KMS-11 (cell line): ENCODE data around the gene RNLS.

ENCODE experiments used
- H2AFZ ChIP-seq: fragments of 200-600 bp; sonication (generic); 2 replicates; pipeline ENCODE4 v1.6.1; 2016; ENCODE audit warnings: antibody characterized with exemption, mixed run types, low read depth
- H3K27ac ChIP-seq: fragments of 200-600 bp; sonication (generic); 2 replicates; pipeline ENCODE4 v1.6.1; 2016; ENCODE audit warnings: mild to moderate bottlenecking, mixed run types
- H3K27me3 ChIP-seq: fragments of 200-600 bp; sonication (generic); 2 replicates; pipeline ENCODE4 v1.6.1; 2017; ENCODE audit warnings: mild to moderate bottlenecking, low read depth, mixed run types, moderate library complexity; ENCODE audit not compliant: insufficient read depth
- H3K36me3 ChIP-seq: fragments of 200-600 bp; sonication (generic); 2 replicates; pipeline ENCODE4 v1.6.1; 2017; ENCODE audit warnings: mild to moderate bottlenecking, mixed run types; ENCODE audit not compliant: insufficient read depth
- H3K4me1 ChIP-seq: fragments of 200-600 bp; sonication (generic); 2 replicates; pipeline ENCODE4 v1.6.1; 2016; ENCODE audit warnings: mild to moderate bottlenecking, low read depth, mixed run types; ENCODE audit not compliant: poor library complexity, severe bottlenecking
- H3K4me2 ChIP-seq: fragments of 200-600 bp; sonication (generic); 2 replicates; pipeline ENCODE4 v1.7.0; 2016; ENCODE audit warnings: mild to moderate bottlenecking, mixed run types
- H3K4me3 ChIP-seq: fragments of 200-600 bp; sonication (generic); IDR thresholded peaks from 2 replicates; pipeline ENCODE4 v1.6.1; 2017; ENCODE audit warnings: low read depth, low read length, mixed read lengths; ENCODE audit not compliant: insufficient read depth
- H3K79me2 ChIP-seq: fragments of 200-600 bp; sonication (generic); 2 replicates; pipeline ENCODE4 v1.6.1; 2016; ENCODE audit warnings: low read depth, mixed run types; ENCODE audit not compliant: insufficient read depth
- H3K9ac ChIP-seq: fragments of 200-600 bp; sonication (generic); 2 replicates; pipeline ENCODE4 v1.6.1; 2016; ENCODE audit warnings: mild to moderate bottlenecking, mixed run types
- H4K20me1 ChIP-seq: fragments of 200-600 bp; sonication (generic); 2 replicates; pipeline ENCODE4 v1.6.1; 2016; ENCODE audit warnings: mild to moderate bottlenecking, mixed run types; ENCODE audit not compliant: insufficient read depth
- TF ChIP-seq, protein P1 (sequence below): fragments of 200-600 bp; sonication (generic); conservative IDR thresholded peaks from 2 replicates; pipeline ENCODE4 v1.6.1; 2017; ENCODE audit warnings: low read depth, mild to moderate bottlenecking, antibody characterized with exemption, low read length, moderate library complexity, mixed read lengths

The RNLS gene

DNA sequence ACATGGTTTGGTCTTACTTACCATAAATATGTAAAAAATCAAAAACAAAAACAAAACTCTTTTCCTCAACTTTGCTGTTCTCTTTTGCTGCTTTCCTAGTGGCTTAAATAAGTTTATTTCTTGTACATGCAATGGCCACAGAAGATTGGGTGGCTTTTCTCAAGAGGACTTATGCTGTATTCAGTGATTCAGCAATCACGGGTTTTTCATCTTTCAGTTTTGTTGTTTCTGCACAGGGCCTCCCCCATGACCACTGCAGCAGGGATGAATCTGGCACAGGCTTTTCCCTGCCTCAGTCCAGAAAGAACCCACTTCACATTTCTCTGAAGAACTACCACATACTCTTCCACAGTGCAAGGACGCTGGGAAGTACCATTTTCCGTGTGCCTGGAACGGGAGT lies 355.0 kb downstream of the RNLS start:
- Histone ChIP-seq H4K20me1 (no peaks in the 10 kb centered on the region), H3K36me3 (no peaks in the 10 kb centered on the region), H3K79me2 (no peaks in the 10 kb centered on the region), H2AFZ (no peak overlapping the region; the same call in 1 of the 2 replicates), H3K27ac (no peak overlapping the region), H3K4me1 (peaks cover 12% of the 10 kb centered on the region), H3K4me2 (0 out of 2 replicates have a peak overlapping the region, but pooled peaks have one; percentile 19), H3K27me3 (no peaks in the 10 kb centered on the region), H3K4me3 (no peak overlapping the region), H3K9ac (no peak overlapping the region)
- TF ChIP-seq, protein P1, sequence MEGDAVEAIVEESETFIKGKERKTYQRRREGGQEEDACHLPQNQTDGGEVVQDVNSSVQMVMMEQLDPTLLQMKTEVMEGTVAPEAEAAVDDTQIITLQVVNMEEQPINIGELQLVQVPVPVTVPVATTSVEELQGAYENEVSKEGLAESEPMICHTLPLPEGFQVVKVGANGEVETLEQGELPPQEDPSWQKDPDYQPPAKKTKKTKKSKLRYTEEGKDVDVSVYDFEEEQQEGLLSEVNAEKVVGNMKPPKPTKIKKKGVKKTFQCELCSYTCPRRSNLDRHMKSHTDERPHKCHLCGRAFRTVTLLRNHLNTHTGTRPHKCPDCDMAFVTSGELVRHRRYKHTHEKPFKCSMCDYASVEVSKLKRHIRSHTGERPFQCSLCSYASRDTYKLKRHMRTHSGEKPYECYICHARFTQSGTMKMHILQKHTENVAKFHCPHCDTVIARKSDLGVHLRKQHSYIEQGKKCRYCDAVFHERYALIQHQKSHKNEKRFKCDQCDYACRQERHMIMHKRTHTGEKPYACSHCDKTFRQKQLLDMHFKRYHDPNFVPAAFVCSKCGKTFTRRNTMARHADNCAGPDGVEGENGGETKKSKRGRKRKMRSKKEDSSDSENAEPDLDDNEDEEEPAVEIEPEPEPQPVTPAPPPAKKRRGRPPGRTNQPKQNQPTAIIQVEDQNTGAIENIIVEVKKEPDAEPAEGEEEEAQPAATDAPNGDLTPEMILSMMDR, result no peak

DNA sequence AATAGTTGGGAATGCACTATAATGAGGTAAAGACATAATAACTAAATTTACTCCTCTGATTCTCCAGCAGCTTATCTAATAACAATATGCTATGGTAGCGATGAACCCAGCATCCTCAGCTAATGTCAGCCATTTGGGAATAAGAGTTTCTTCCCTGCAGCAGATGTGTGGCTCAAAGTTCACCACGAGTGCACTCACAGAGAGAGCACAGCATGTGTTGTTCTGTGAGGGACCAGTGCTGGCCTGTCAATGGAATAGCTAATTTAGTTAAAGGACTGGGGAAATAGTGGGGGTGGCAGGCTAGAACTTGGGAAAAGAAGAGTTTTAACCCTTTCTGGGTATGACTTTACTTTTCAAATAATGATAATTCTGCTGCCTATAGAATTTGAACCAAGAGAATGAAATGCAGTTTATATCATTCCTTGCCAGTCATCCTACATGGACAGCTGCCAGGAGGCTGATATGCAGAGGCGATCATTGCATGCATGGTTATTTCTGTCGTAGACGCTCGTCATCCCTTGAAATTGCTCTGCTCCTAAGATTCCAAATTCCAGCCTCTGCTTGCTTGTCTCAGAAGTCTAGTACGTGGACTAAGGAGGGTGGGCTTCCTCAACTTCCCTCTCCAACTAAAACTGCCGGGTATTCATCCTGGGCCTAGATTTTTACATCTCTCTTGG lies 355.6 kb downstream of the RNLS start:
- Histone ChIP-seq H3K9ac (no peak overlapping the region), H3K27me3 (no peaks in the 10 kb centered on the region), H3K4me2 (0 out of 2 replicates have a peak overlapping the region, but pooled peaks have one; percentile 19), H3K79me2 (no peaks in the 10 kb centered on the region), H3K4me3 (no peak overlapping the region), H4K20me1 (no peaks in the 10 kb centered on the region), H3K27ac (no peak overlapping the region), H2AFZ (no peak overlapping the region), H3K4me1 (peaks cover 12% of the 10 kb centered on the region), H3K36me3 (no peaks in the 10 kb centered on the region)
- TF ChIP-seq, protein P1, result no peak

DNA sequence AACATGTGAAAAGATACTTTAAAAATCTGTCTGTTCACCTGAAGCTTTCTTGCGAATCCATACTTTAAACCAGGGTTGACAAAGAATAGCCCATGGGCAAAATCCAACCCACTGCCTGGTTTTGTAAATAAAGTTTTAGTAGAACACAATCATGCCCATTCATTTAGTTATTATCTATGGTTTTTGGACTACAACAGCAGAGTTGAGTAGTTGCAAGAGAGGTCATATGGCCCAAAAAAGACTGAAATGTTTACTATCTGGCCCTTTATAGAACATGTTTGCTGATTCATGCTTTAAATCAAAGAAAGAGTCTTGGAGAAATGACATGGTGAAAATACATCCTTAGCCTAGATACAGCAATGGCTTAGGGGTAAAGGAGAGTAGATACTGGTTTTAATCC lies 356.2 kb downstream of the RNLS start:
- Histone ChIP-seq H3K4me2 (no peak overlapping the region), H4K20me1 (no peaks in the 10 kb centered on the region), H3K4me3 (no peak overlapping the region), H3K27me3 (no peaks in the 10 kb centered on the region), H3K4me1 (peaks cover 12% of the 10 kb centered on the region), H3K27ac (no peak overlapping the region), H3K36me3 (no peaks in the 10 kb centered on the region), H2AFZ (no peak overlapping the region), H3K79me2 (no peaks in the 10 kb centered on the region), H3K9ac (no peak overlapping the region)
- TF ChIP-seq, protein P1, result no peak

DNA sequence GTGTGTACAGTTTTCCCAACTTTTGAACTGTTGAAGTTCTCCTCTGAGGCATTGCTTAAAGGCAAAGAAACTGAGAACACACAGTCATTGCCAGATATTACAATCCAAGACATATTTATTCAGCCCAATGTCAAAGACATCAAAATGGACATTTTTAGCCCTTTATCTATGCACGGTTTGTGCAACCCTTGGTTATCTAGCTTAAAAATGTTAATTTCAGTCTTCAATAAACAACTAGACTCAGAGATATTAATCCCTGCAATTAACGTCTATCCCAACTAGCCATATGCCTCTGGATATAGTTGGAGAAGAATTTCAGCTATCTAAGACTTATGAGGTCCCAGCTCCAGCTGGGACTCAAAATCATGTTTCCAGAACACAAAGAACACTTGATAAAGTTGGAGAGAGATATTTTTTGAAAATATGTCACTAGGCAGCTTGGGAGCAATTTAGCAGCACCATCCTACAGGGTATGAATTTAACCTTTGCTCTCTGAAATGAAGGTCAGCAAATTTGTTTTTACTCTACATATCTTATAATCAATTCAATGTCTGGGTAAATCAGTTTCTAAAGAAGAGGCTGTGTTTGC lies 357.0 kb downstream of the RNLS start:
- Histone ChIP-seq H3K27me3 (no peaks in the 10 kb centered on the region), H3K79me2 (no peaks in the 10 kb centered on the region), H3K4me2 (no peak overlapping the region), H3K4me3 (no peak overlapping the region), H4K20me1 (no peaks in the 10 kb centered on the region), H3K9ac (no peak overlapping the region), H3K4me1 (peaks cover 12% of the 10 kb centered on the region), H3K36me3 (no peaks in the 10 kb centered on the region), H3K27ac (no peak overlapping the region), H2AFZ (no peak overlapping the region)
- TF ChIP-seq, protein P1, result no peak
